HepG2 (cell line): ENCODE data around the gene GCNT2. TPM values are rescaled to one million over a fixed set of nuclear protein-coding genes. Genes with fewer than 3 reads are reported as not detected.

Experiments
- ATAC-seq: fragments of 200-7000 bp; cut with Tn5 transposase; 3 replicates; pipeline ENCODE4 v1.9.1; 2020; ENCODE audit warnings: mild to moderate bottlenecking, moderate library complexity
- BruUV-seq: library from RNA; stranded (reverse); fragments of 400-500 nt; replicated peaks from 2 replicates; lab custom pipeline; 2021; lab: Mats Ljungman, UMichigan
- CTCF ChIA-PET: fragments of 300-600 bp; formaldehyde crosslinking; extraction: SDS; loops from one replicate; lab custom pipeline; 2021; ENCODE audit warnings: low total read pairs, inconsistent platforms, low intra/inter-chr PET ratio; lab: Yijun Ruan, JAX
- POLR2A ChIA-PET: fragments of 350-600 bp; sonication (Branson Sonifier 250); formaldehyde crosslinking; loops from one replicate; lab custom pipeline; 2020; ENCODE audit warnings: antibody characterized with exemption, inconsistent platforms; lab: Yijun Ruan, JAX
- DNase-seq: peaks from one replicate; pipeline ENCODE4 v3.0.0-alpha.2; 2015; ENCODE audit warnings: low spot score
- FAIRE-seq: peaks from 3 replicates; lab custom pipeline; 2011; peaks lifted over from hg19 to GRCh38; lab: Jason Lieb, UNC
- H2AFZ ChIP-seq: one replicate; pipeline ENCODE4 v1.6.1; 2011; ENCODE audit warnings: low read length, inconsistent platforms
- H3K27ac ChIP-seq: fragments of 300-600 bp; 3 replicates; pipeline ENCODE4 v1.8.0; 2011; ENCODE audit warnings: mixed run types, mild to moderate bottlenecking, mixed read lengths, low read length, inconsistent platforms; ENCODE audit not compliant: insufficient read depth; ENCODE audit errors: extremely low read length
- H3K27me3 ChIP-seq, 2 experiments: fragments of 200-600 bp in 1 of 2; 2 replicates in 1 of 2; 3 replicates in 1 of 2; pipeline versions ENCODE4 v1.6.0 to v1.8.0; 2011; ENCODE audit warnings: low read length in 2 of 2, mild to moderate bottlenecking in 2 of 2, moderate library complexity in 2 of 2, inconsistent platforms in 1 of 2; ENCODE audit not compliant: insufficient read depth in 2 of 2, control insufficient read depth in 1 of 2
- H3K36me3 ChIP-seq, 2 experiments: fragments of 200-600 bp in 1 of 2; replicated peaks in 1 of 2; 2 replicates in 1 of 2; 3 replicates in 1 of 2; pipeline versions ENCODE4 v1.5.1 to v1.8.0; 2011; ENCODE audit warnings: low read length in 2 of 2, inconsistent platforms in 1 of 2; ENCODE audit not compliant: insufficient read depth in 2 of 2, control insufficient read depth in 1 of 2
- H3K4me1 ChIP-seq: 2 replicates; pipeline ENCODE4 v1.5.1; 2012; ENCODE audit warnings: low read length, inconsistent platforms; ENCODE audit not compliant: insufficient read depth
- H3K4me2 ChIP-seq: 2 replicates; pipeline ENCODE4 v1.6.0; 2011; ENCODE audit warnings: low read depth, low read length, inconsistent platforms
- H3K4me3 ChIP-seq, 3 experiments: fragments of 200-600 bp in 1 of 3; sonication (generic), shearing (Covaris generic) in 1 of 3; replicated peaks in 1 of 3; 2 replicates each; pipeline ENCODE4 v1.5.1; 2011 to 2016; ENCODE audit warnings: low read length in 3 of 3, inconsistent platforms in 2 of 3, low read depth in 2 of 3, mild to moderate bottlenecking in 2 of 3, control low read depth in 1 of 3, mixed read lengths in 1 of 3; ENCODE audit not compliant: insufficient read depth in 1 of 3
- H3K79me2 ChIP-seq: one replicate; pipeline ENCODE4 v1.6.1; 2011; ENCODE audit warnings: low read length, inconsistent platforms; ENCODE audit not compliant: insufficient read depth
- H3K9ac ChIP-seq: 2 replicates; pipeline ENCODE4 v1.6.0; 2011; ENCODE audit warnings: mild to moderate bottlenecking, low read depth, low read length, inconsistent platforms; ENCODE audit not compliant: insufficient read depth
- H3K9me3 ChIP-seq: 2 replicates; pipeline ENCODE4 v1.5.1; 2012; ENCODE audit warnings: mild to moderate bottlenecking, low read length
- H4K20me1 ChIP-seq: 2 replicates; pipeline ENCODE4 v1.6.0; 2011; ENCODE audit warnings: inconsistent platforms, mild to moderate bottlenecking, low read length, moderate library complexity; ENCODE audit not compliant: insufficient read depth
- BRD4 ChIP-seq: sonication (generic); formaldehyde crosslinking; IDR thresholded peaks from 2 replicates; pipeline ENCODE4 v1.4.0; 2020; ENCODE audit warnings: missing genetic modification reagents
- KDM1A ChIP-seq: IDR thresholded peaks from 2 replicates; pipeline ENCODE4 v1.6.1; 2016; ENCODE audit warnings: missing compliant biosample characterization
- ZFP82 ChIP-seq: sonication (generic); formaldehyde crosslinking; IDR thresholded peaks from 2 replicates; pipeline ENCODE4 v1.5.1; 2020; ENCODE audit warnings: mild to moderate bottlenecking, missing genetic modification reagents, borderline replicate concordance
- ZNF615 ChIP-seq: sonication (generic); formaldehyde crosslinking; IDR thresholded peaks from 2 replicates; pipeline ENCODE4 v1.5.0; 2020; ENCODE audit warnings: mild to moderate bottlenecking, missing genetic modification reagents, borderline replicate concordance
- ZNF619 ChIP-seq: sonication (generic); formaldehyde crosslinking; IDR thresholded peaks from 2 replicates; pipeline ENCODE4 v1.4.0; 2020; ENCODE audit warnings: mild to moderate bottlenecking, missing genetic modification reagents
- ZNF724P ChIP-seq: sonication (generic); formaldehyde crosslinking; IDR thresholded peaks from 2 replicates; pipeline ENCODE4 v1.8.0; 2022; ENCODE audit warnings: missing genetic modification reagents, borderline replicate concordance
- ZNF775 ChIP-seq: sonication (generic); formaldehyde crosslinking; IDR thresholded peaks from 2 replicates; pipeline ENCODE4 v1.4.0; 2020; ENCODE audit warnings: missing genetic modification reagents, mild to moderate bottlenecking, moderate library complexity, borderline replicate concordance
- ZSCAN30 ChIP-seq: sonication (generic); formaldehyde crosslinking; IDR thresholded peaks from 2 replicates; pipeline ENCODE4 v1.5.0; 2020; ENCODE audit warnings: mild to moderate bottlenecking, missing genetic modification reagents
- WGBS: methylation state at CpG from one replicate; pipeline ENCODE4 v1.1.6; 2017; ENCODE audit warnings: low lambda C conversion rate; 5-methylcytosine and 5-hydroxymethylcytosine counted together
- in situ Hi-C: cut with HindIII; loops from 2 replicates; pipeline ENCODE4 v1.10.0; 2017; ENCODE audit warnings: low pct_unique_long_range_greater_than_20kb; ENCODE audit not compliant: extremely low pct_ligation_motif_present
- intact Hi-C: fragments of 100-400 bp; cut with micrococcal nuclease; formaldehyde crosslinking; loops from one replicate; pipeline ENCODE4 v1.10.0; 2022; ENCODE audit not compliant: unreplicated experiment
- polyA plus RNA-seq, 8 experiments: library from polyadenylated mRNA; depleted of rRNA in 3 of 8; stranded (reverse) in 7 of 8; unstranded in 1 of 8; fragments of >200 nt; fragmentation: Illumina TruSeq in 4 of 8; extraction: Trizol in 4 of 8; gene quantifications; 2 replicates each; pipeline versions ENCODE4 v1.2.1 to v1.2.3, GENCODE V29; 2011 to 2016; ENCODE audit warnings: low read depth in 4 of 8, missing spikeins in 1 of 8, mixed read lengths in 1 of 8; ENCODE audit not compliant: insufficient read depth in 1 of 8
- total RNA-seq, 5 experiments: library from RNA; depleted of rRNA; stranded (reverse); fragments of >200 nt; fragmentation: Illumina TruSeq; extraction: Trizol; gene quantifications; 2 replicates each; pipeline ENCODE4 v1.2.3, GENCODE V29; 2016; ENCODE audit warnings: low read depth in 1 of 5

Gene GCNT2
- total and polyA plus RNA-seq, 2 of the 13 experiments (the other 11 are each of a cell fraction or from before 2014, with no cell fraction given) = 11.8 to 31.9 TPM

DNA sequence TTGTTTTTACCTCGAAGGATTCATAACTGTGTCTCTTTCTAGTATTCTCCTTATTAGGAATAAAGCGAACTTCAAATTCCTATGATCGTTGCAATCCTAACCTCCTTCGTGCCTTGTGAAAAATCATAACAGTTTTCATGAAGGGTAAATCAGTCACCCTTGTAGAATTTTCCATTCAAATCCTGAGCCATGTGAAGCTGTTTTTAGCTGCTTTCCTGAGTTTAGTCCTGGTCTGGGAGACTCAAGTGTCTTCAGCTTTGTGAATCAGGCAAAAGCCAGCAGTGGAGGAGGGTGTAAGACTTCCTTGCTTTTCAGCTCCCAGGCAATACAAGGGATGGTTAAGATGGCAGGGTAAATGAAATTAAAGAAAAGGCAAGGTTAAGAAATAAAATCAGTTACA lies 24.3 kb downstream of the GCNT2 start:
- peaks cover 14% of the 10 kb centered on the region for H3K79me2 ChIP-seq
- POLR2A ChIA-PET = interaction anchor here (0.9 kb wide), 1 partner anchor 16 kb away, joined by 3 read pairs; no protein-coding TSS in a partner anchor
- H3K9ac ChIP-seq = no peak overlapping the region
- DNase-seq (no peak), ATAC-seq (no peak; the same call in 2 of the 3 replicates), FAIRE-seq (no peak)
- peaks cover 12% of the 10 kb centered on the region for H3K4me1 ChIP-seq
- H3K4me3 ChIP-seq = no peak overlapping the region
- H3K4me2 ChIP-seq = no peak overlapping the region
- no peaks in the 10 kb centered on the region for H3K9me3 ChIP-seq
- H3K36me3 ChIP-seq = no peaks in the 10 kb centered on the region; a peak in 1 of 5 replicates
- CTCF ChIA-PET = no interaction called here
- BruUV-seq = no TSS peak
- in situ Hi-C loops = no loop called here
- H2AFZ ChIP-seq = no peak overlapping the region
- TF ChIP-seq ZNF615 (CRISPR knock-in tag) = 0 out of 2 replicates have a peak, but pooled peaks have one; percentile 40
- no peak for TF ChIP-seq ZFP82 (CRISPR knock-in tag)
- no peak overlapping the region for H3K27ac ChIP-seq
- H3K27me3 ChIP-seq = no peaks in the 10 kb centered on the region
- intact Hi-C loops = no loop called here
- no peaks in the 10 kb centered on the region for H4K20me1 ChIP-seq
- WGBS = 85% methylated on average over 4 of the region's 4 CpGs

DNA sequence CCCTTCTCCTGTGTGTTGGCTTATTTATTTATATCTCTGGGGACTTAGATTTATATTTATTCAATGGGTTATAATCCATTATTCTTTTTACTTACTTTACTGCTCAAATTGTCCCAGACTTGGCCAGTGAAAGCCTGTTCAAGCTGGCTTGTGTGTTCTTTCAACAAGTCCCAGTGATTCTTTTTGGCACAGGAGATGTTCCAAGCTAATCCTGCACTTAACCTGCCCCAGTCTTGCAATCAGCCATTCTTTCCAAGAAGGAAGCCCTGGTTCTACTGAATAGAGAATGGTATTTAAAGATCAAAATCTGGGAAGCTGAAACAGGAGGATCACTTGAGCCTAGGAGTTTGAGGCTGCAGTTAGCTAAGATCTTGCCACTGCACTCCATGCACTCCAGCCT lies 26.7 kb downstream of the GCNT2 start:
- no peak overlapping the region for H3K27ac ChIP-seq
- ATAC-seq (no peak), FAIRE-seq (no peak), DNase-seq (no peak)
- peaks cover 12% of the 10 kb centered on the region for H3K4me1 ChIP-seq
- H4K20me1 ChIP-seq = no peaks in the 10 kb centered on the region
- no peaks in the 10 kb centered on the region; a peak in 1 of 5 replicates for H3K36me3 ChIP-seq
- no peaks in the 10 kb centered on the region for H3K9me3 ChIP-seq
- no TSS peak for BruUV-seq
- H3K27me3 ChIP-seq = no peaks in the 10 kb centered on the region
- H3K4me3 ChIP-seq = no peak overlapping the region
- in situ Hi-C loops = no loop called here
- H3K4me2 ChIP-seq = no peak overlapping the region
- peaks cover 12% of the 10 kb centered on the region for H3K79me2 ChIP-seq
- CTCF ChIA-PET = no interaction called here
- POLR2A ChIA-PET = interaction anchor here (1.4 kb wide), 1 partner anchor 20 kb away, joined by 3 read pairs; no protein-coding TSS in a partner anchor
- no peak overlapping the region for H2AFZ ChIP-seq
- no peak overlapping the region for H3K9ac ChIP-seq
- intact Hi-C loops = no loop called here
- TF ChIP-seq ZSCAN30 = no peak
- no peak for TF ChIP-seq ZNF619 (CRISPR knock-in tag)
- TF ChIP-seq ZNF724P (CRISPR knock-in tag) = no peak
- no peak for TF ChIP-seq KDM1A
- TF ChIP-seq ZNF775 = no peak
- no peak for TF ChIP-seq BRD4
